Measurements from ENCODE around the gene NDC80.
"Not testable (repeated sequence)": the region's sequence is repeated elsewhere in the genome, so short reads cannot be mapped to it uniquely, and the experiment has no call there.

Gene NDC80

GRCh38 chr18:2635586-2635985 is 64.2 kb downstream of the NDC80 start:
- no peak for DNase-seq

- no peak for DNase-seq
These were observed 64.8 kb downstream of the NDC80 start for GRCh38 chr18:2636126-2636631.

DNA sequence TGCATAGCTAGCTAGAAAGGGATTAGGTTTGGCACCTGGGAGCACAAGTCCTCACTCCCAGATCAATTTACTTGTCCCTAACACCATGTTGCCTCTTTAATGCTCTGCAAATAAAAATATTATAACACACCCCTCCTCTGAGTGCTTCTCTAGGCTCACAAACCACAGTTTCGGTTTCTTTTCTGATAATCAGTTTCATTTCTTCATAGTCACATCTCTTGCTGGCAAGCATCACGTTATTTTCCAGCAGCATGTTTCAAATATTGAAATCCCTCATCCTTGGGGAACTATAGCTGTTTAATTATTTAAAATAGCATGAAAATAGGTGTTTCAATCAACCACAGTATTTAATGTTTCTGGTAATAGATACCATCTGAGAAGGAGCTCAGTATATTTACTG is 70.3 kb downstream of the NDC80 start:
- peak; percentile 87 for DNase-seq

- no peak for DNase-seq
These were observed 71.4 kb downstream of the NDC80 start for GRCh38 chr18:2642771-2643170.

DNA sequence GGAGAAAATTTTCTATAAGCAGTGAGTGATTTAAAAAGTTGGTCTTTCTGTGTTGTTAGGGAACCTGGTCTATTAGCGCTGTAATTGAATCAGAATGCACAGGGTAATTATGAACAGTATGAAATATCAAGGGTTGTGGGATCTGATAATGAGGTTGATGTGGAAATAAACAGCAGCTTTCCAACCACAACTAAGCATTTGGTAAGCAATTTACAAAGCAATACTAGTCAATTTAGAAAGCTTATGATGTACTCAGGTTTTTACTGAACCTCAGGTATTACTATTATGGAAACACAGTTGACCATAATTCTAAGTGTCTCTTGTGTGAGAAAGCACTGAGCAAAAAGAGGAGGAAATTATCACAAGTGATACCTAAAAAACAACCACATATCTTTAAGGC is 73.2 kb downstream of the NDC80 start:
- peak; percentile 77 for DNase-seq

GRCh38 chr18:2651981-2652380 is 80.6 kb downstream of the NDC80 start:
- DNase-seq: no peak

- DNase-seq: no peak
These were observed 82.1 kb downstream of the NDC80 start for GRCh38 chr18:2653467-2653866.

DNA sequence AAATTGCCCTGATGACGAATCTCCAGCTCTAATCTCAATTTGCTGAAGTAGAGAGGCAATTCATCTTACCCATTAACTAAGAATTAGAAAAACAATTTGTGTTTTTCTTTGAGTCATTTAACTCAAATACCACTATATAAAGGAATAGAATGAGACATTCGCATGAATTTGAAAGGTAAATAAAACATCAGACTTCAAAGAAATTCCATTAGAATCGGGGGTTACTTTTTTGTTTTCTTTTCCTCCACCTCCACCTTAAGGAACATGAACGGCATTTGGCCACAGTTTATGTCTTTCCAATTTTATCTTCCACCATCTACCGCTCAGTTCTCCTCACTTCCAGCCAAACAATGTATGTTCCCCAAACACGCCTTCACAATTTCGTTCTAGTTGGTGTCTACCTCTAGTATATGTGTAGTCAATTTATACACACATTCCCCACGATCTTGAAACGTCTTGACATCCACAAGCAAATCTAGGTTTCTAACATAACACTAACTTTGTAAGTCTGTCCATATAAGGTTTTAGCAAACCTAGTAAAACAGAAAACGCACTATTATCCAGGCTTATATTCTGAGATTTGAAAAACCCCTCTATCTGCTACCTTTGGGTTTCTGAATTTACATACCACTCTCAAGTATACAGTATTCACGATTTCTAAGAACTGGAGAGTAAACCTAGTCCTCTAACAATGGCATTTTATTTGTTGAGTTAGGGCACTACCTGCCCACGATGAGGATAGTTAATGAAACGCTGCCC is 83.0 kb downstream of the NDC80 start:
- no peak for DNase-seq

- DNase-seq: peak; percentile 71
These were observed 83.5 kb downstream of the NDC80 start for GRCh38 chr18:2654928-2655177.

GRCh38 chr18:2655178-2655953 is 84.0 kb downstream of the NDC80 start, which contains the start of gene SMCHD1:
Gene SMCHD1, plus strand, starts transcription at chr18:2655726. Its CDS starts 350 bp downstream, at chr18:2656076.
- DNase-seq: peak; percentile 93

- DNase-seq: no peak
These were observed 84.5 kb downstream of the NDC80 start for GRCh38 chr18:2655954-2656236.

GRCh38 chr18:2656237-2656980 is 85.1 kb downstream of the NDC80 start:
- DNase-seq: peak; percentile 54

DNA sequence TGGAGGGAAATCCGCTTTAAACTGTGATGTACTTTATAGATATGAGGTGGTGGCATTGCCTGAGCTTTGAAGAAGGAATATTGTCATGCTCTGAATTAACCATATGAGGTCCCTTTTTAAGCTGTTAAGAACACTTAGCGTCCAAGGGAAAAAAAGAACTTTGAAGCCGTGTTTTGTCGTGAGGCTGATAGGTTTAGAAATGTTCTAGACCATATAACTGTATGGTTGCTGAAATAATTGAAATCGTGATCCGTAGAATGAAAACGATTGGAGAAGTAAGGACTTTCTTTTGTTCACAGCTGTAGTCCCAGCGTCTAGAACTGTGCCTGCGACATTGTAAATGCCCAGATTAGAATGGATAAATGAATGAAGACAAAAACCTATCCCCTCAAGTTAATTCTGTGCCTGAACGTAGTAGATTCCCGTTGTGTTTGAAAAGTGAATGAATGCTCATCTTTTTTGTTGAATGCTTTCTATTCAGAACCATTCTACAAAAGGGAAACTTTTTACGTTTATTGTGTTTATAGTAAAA is 85.7 kb downstream of the NDC80 start:
- no peak for DNase-seq

GRCh38 chr18:2657788-2658458 is 86.6 kb downstream of the NDC80 start:
- DNase-seq: peak; percentile 66

- DNase-seq: not testable (repeated sequence)
These were observed 89.5 kb downstream of the NDC80 start for GRCh38 chr18:2660849-2661248.

GRCh38 chr18:2662288-2662687 is 90.9 kb downstream of the NDC80 start:
- DNase-seq: not testable (repeated sequence)

- no peak for DNase-seq
These were observed 91.6 kb downstream of the NDC80 start for GRCh38 chr18:2662990-2663389.
